D721Med (cell line): ENCODE results near the gene DPT.

Experiments used
- DNase-seq: peaks from one replicate; pipeline ENCODE4 v3.0.0; 2011; ENCODE audit warnings: low spot score; ENCODE audit not compliant: insufficient read length
- FAIRE-seq: peaks from 2 replicates; lab custom pipeline; 2011; peaks lifted over from hg19 to GRCh38; lab: Jason Lieb, UNC
- CTCF ChIP-seq: IDR thresholded peaks from 2 replicates; pipeline ENCODE4 v1.5.1; 2012; ENCODE audit warnings: mild to moderate bottlenecking, control low read depth; ENCODE audit not compliant: insufficient read depth; ENCODE audit errors: missing control alignments

DPT gene

GRCh38 chr1:168683871-168684270, 45.1 kb downstream of the DPT start:
- no peak for TF ChIP-seq CTCF
- FAIRE-seq = no peak
- no peak for DNase-seq

GRCh38 chr1:168676861-168677260, 52.1 kb downstream of the DPT start:
- no peak for TF ChIP-seq CTCF
- DNase-seq = no peak
- FAIRE-seq = no peak

GRCh38 chr1:168676029-168676812, 52.8 kb downstream of the DPT start:
- DNase-seq = no peak
- no peak for TF ChIP-seq CTCF
- FAIRE-seq = no peak

GRCh38 chr1:168673974-168674683, 54.9 kb downstream of the DPT start:
- FAIRE-seq (no peak), DNase-seq (no peak)
- TF ChIP-seq CTCF = no peak

GRCh38 chr1:168672278-168672677, 56.7 kb downstream of the DPT start:
- DNase-seq (no peak), FAIRE-seq (peak; percentile 35)
- TF ChIP-seq CTCF = no peak

GRCh38 chr1:168671782-168672181, 57.2 kb downstream of the DPT start:
- peak; percentile 32 for FAIRE-seq
- no peak for TF ChIP-seq CTCF
- DNase-seq = no peak

- TF ChIP-seq CTCF = no peak
- DNase-seq (no peak), FAIRE-seq (no peak)
Measured at GRCh38 chr1:168665975-168666374, 63.0 kb downstream of the DPT start.
